T47D (cell line): Measurements from ENCODE around the gene AK1.

Source experiments
- DNase-seq, 2 experiments: peaks; one replicate each; pipeline versions ENCODE4 v3.0.0 to v3.0.0-alpha.2; 2011 to 2012; ENCODE audit warnings: low read depth in 1 of 2, low spot score in 1 of 2
- JUND ChIP-seq: IDR thresholded peaks from 2 replicates; pipeline ENCODE4 v1.6.1; 2012; ENCODE audit warnings: low read depth
- in situ Hi-C: cut with HindIII; loops from 2 replicates; pipeline ENCODE4 v1.10.0; 2016; ENCODE audit warnings: low sequenced_read_pairs, low pct_unique_long_range_greater_than_20kb

The AK1 gene

DNA sequence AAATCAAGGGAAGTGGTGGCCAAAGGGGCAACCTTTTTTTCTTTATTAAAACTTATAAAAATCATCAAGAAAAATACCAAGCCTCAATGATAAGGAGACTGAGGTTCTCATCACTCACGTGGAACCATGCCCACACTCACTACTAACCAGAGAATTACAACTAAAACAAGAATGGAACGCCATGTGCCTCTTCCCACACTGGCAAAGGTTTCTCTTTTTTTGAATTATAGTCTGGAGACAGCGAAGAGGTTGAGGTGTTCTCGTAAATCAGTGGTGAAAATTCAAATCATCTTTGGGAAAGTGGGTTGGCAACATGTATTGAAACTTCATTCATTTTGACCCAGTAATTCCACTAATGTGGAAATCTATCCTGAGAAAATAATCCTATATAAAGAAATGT, 55.4 kb downstream of the AK1 start:
- no peak for TF ChIP-seq JUND
- in situ Hi-C loops: no loop called here
- no peak for DNase-seq

DNA sequence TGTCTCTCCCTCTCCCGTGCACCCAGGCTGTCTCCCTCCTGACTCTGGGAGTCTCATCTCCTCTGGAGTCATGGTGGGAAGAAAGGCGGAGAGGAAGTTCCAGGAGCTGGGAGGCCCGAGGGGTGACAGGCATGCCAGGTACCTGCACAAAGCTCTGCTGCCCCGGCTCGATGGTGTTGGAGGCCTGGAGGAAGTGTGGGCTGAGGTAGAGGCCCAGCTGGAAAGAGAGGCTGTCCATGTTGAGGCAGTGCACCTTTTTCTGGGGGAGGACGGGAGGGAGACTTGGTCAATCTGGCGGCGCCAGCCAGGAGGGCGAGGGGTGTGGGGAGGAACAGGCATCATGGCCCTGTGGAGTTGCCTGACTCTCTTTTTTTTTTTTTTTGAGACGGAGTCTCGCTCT, 58.9 kb downstream of the AK1 start:
- no peak for TF ChIP-seq JUND
- in situ Hi-C loops: no loop called here
- DNase-seq: no peak

DNA sequence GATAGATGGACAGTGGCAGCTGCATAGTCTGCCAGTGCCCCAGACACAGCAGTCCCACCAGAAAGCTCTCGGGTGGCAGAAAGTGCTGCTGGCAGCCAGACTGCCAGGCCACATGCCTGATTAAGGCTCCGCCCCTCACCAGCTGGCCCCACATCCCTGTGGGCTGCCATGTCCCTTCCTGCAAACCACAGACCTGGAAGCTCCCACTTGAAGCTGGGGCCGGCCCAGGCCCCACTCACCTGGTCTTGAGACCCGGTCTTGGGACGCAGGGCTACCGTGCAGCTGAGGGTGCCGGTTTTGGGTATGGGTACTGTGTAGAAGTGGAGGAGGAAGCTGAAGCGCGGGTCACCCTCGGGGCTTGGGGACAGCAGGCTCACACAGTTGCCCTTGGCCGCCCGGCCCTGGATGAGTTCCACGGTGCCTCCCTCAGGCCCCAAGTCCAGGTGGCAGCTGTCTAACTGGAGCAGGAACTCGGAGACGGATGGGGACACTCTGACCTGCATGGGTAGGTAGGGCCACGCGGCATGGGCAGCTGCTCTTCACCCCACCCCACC, 59.5 kb downstream of the AK1 start:
- in situ Hi-C loops: no loop called here
- TF ChIP-seq JUND: no peak
- peak in 1 of 2 experiments; percentile 45 for DNase-seq

DNA sequence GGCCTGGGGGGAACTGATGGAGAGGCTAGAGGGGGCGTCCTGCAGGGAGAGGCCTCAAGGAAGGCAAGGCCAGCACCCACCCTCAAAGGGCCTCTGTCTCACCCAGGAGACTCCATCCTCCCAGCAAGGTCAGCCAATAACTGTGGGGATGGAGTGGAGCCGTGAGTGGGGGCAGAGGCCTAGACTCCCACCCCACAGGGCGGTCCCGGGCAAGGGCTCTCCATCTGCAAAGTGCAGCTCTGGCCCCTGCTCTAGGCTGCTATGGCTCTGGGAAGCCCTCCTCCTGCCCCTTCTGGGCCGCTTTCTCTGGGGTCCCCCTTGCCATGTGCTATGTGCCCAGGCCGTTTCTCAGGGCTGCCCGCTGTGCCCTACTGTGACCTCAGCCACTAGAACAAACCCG, 60.7 kb downstream of the AK1 start:
- DNase-seq: no peak
- in situ Hi-C loops: no loop called here
- TF ChIP-seq JUND: no peak
